ENCODE results near the gene PRLR.
"Not testable (repeated sequence)": the region's sequence is repeated elsewhere in the genome, so short reads cannot be mapped to it uniquely, and the experiment has no call there.

- TF ChIP-seq ESRRA, POLR2AphosphoS5 (IDR thresholded peaks at IDR 0.05; ENCODE audit: low read length): not testable (repeated sequence)
- TF ChIP-seq, protein P1, sequence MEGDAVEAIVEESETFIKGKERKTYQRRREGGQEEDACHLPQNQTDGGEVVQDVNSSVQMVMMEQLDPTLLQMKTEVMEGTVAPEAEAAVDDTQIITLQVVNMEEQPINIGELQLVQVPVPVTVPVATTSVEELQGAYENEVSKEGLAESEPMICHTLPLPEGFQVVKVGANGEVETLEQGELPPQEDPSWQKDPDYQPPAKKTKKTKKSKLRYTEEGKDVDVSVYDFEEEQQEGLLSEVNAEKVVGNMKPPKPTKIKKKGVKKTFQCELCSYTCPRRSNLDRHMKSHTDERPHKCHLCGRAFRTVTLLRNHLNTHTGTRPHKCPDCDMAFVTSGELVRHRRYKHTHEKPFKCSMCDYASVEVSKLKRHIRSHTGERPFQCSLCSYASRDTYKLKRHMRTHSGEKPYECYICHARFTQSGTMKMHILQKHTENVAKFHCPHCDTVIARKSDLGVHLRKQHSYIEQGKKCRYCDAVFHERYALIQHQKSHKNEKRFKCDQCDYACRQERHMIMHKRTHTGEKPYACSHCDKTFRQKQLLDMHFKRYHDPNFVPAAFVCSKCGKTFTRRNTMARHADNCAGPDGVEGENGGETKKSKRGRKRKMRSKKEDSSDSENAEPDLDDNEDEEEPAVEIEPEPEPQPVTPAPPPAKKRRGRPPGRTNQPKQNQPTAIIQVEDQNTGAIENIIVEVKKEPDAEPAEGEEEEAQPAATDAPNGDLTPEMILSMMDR (IDR thresholded peaks at IDR 0.05 in 2 of 3, conservative IDR thresholded peaks at IDR 0.05 in 1 of 3; ENCODE audit: control insufficient read depth in 2 of 3, extremely low read depth in 1 of 3, insufficient read depth in 1 of 3, low read depth in 3 of 3, low read length in 3 of 3) = not testable (repeated sequence)
Observed at GRCh38 chr5:35245371-35245770, 15.1 kb upstream of the PRLR start.
